Measurements from ENCODE around the gene MAPK12. TPM values are rescaled to one million over a fixed set of nuclear protein-coding genes. Genes with fewer than 3 reads are reported as not detected.

The MAPK12 gene
- total and polyA plus RNA-seq, 2 of the 4 experiments (the other 2 are of a cell fraction) = 41.0 to 56.3 TPM

GRCh38 chr22:50255607-50256006 lies 5.9 kb downstream of the MAPK12 start:
- Histone ChIP-seq H2AFZ (replicated peaks; ENCODE audit: low read length, poor library complexity) (peak overlapping the region; percentile 58), H3K27ac (ENCODE audit: insufficient read depth, low read length) (no peak overlapping the region), H2BK5ac (ENCODE audit: low read depth, low read length, poor library complexity, severe bottlenecking) (no peak overlapping the region), H3K4me3 (ENCODE audit: insufficient read depth, low read depth, low read length) (no peak overlapping the region), H4K91ac (ENCODE audit: insufficient read depth, low read depth, low read length) (no peak overlapping the region), H3K18ac (ENCODE audit: low read depth, low read length) (no peak overlapping the region), H2AK9ac (replicated peaks; ENCODE audit: low read depth, low read length, poor library complexity) (no peak overlapping the region), H3K36me3 (ENCODE audit: control insufficient read depth, insufficient read depth, low read length) (peaks cover 35% of the 10 kb centered on the region; the same call in 1 of the 2 replicates), H3K9ac (ENCODE audit: low read depth, low read length) (no peak overlapping the region), H3K4me2 (ENCODE audit: low read depth, low read length) (no peak overlapping the region), H3K4me1 (ENCODE audit: control insufficient read depth, insufficient read depth, low read length) (peaks cover 9% of the 10 kb centered on the region), H2AK5ac (ENCODE audit: low read depth, low read length) (no peak overlapping the region), H3K27me3 (ENCODE audit: control insufficient read depth, insufficient read depth, low read length) (no peaks in the 10 kb centered on the region), H3K14ac (replicated peaks; ENCODE audit: low read depth, low read length) (no peak overlapping the region), H3K56ac (ENCODE audit: extremely low read depth, insufficient read depth, low read length) (no peak overlapping the region), H4K5ac (ENCODE audit: low read depth, low read length) (no peak overlapping the region), H2BK15ac (ENCODE audit: low read depth, low read length) (no peak overlapping the region), H3K23ac (ENCODE audit: low read depth, low read length) (no peak overlapping the region), H4K20me1 (ENCODE audit: insufficient read depth, low read length) (peaks cover 32% of the 10 kb centered on the region), H3K9me1 (ENCODE audit: insufficient read depth, low read length) (no peaks in the 10 kb centered on the region), H3K79me1 (ENCODE audit: low read depth in 1 of 2, low read length in 2 of 2) (peaks cover 7 to 38% of the 10 kb centered on the region in 2 experiments; a peak in 3 of 4 replicates), H4K8ac (ENCODE audit: low read depth in 2 of 2, low read length in 2 of 2) (no peak overlapping the region), H2BK20ac (ENCODE audit: low read depth, low read length) (no peak overlapping the region), H2BK120ac (ENCODE audit: low read depth, low read length) (no peak overlapping the region), H3K9me3 (ENCODE audit: control insufficient read depth, insufficient read depth, low read length) (no peaks in the 10 kb centered on the region), H3K4ac (ENCODE audit: low read depth, low read length) (no peak overlapping the region)
- CTCF ChIA-PET = no interaction called here
- ATAC-seq (ENCODE audit: low read depth) (no peak), DNase-seq (no peak)
- 90% methylated on average over 6 of the region's 17 CpGs; no CpG with 5 or more reads in 1 of the 2 experiments for WGBS, 2 experiments (ENCODE audit: extremely low coverage in 2 of 2, insufficient read length in 1 of 2)
- intact Hi-C loops (cut with micrococcal nuclease) (no loop called here), in situ Hi-C loops (cut with MboI; ENCODE audit: low sequenced_read_pairs) (no loop called here), dilution Hi-C loops (cut with HindIII; ENCODE audit: low sequenced_read_pairs, unreplicated experiment) (no loop called here)
- BruUV-seq (replicated peaks) = no TSS peak
- POLR2A ChIA-PET (ENCODE audit: unreplicated experiment) = no interaction called here
- TF ChIP-seq POLR2A (IDR thresholded peaks at IDR 0.05; ENCODE audit: low read depth, low read length) (no peak), FOS (IDR thresholded peaks at IDR 0.05; ENCODE audit: low read depth, low read length) (no peak), SMC3 (IDR thresholded peaks at IDR 0.05; ENCODE audit: low read depth, low read length) (no peak), RCOR1 (IDR thresholded peaks at IDR 0.05; ENCODE audit: insufficient replicate concordance, low read length) (no peak), CHD1 (IDR thresholded peaks at IDR 0.05; ENCODE audit: low read depth, low read length) (no peak), CEBPB (IDR thresholded peaks at IDR 0.05; ENCODE audit: low read depth, low read length) (no peak), MAZ (IDR thresholded peaks at IDR 0.05; ENCODE audit: borderline replicate concordance, low read depth, low read length) (no peak), NFE2L2 (IDR thresholded peaks at IDR 0.05; ENCODE audit: low read depth, low read length) (no peak)
